GM12872 (cell line): Measurements from ENCODE around the gene ACSL3.

Experiments
- CTCF ChIP-seq: IDR thresholded peaks from 3 replicates; pipeline ENCODE4 v1.5.1; 2011; ENCODE audit warnings: low read depth, mild to moderate bottlenecking, low read length, moderate library complexity; ENCODE audit not compliant: insufficient read depth

ACSL3 gene

GRCh38 chr2:222879604-222879933 lies 18.7 kb downstream of the ACSL3 start:
- no peak for TF ChIP-seq CTCF

- TF ChIP-seq CTCF, result no peak
Observed at GRCh38 chr2:222882484-222882928, 21.7 kb downstream of the ACSL3 start.

GRCh38 chr2:222883420-222883819 lies 22.6 kb downstream of the ACSL3 start:
- TF ChIP-seq CTCF, result no peak

GRCh38 chr2:222884114-222884771 lies 23.4 kb downstream of the ACSL3 start:
- no peak for TF ChIP-seq CTCF

GRCh38 chr2:222884805-222885424 lies 24.1 kb downstream of the ACSL3 start:
- TF ChIP-seq CTCF, result no peak

- TF ChIP-seq CTCF, result no peak
Observed at GRCh38 chr2:222887124-222887523, 26.3 kb downstream of the ACSL3 start.

- TF ChIP-seq CTCF, result no peak
Observed at GRCh38 chr2:222888716-222889115, 27.9 kb downstream of the ACSL3 start.

GRCh38 chr2:222891890-222892289 lies 31.1 kb downstream of the ACSL3 start:
- no peak for TF ChIP-seq CTCF
